ENCODE data around the gene BMPR2. TPM values are rescaled to one million over a fixed set of nuclear protein-coding genes. Genes with fewer than 3 reads are reported as not detected.

The BMPR2 gene
- total and polyA plus RNA-seq, 2 donors (not counting 1 experiment from before 2014, with no cell fraction given): 21.6 to 65.8 TPM

DNA sequence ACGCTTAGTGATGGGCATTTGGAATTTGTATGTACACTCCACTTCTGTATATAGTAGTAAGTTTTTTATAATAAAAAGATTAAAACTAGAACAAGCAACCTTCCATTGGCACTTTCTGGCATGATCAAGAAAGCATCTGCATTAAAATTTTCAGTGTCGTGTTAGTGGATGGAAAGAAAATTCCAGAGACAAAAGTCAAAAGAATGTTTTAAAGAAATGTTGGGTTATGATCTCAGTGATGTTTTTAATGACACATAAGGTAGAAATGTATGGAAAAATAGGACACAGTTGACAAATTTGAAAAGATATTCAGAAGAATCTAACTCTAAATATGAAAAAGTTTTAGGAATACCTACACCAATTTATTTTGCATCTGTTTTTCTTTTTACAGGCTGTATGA, 132.6 kb downstream of the BMPR2 start:
- Histone ChIP-seq H3K27ac (ENCODE audit: insufficient read depth, low read length) (no peak overlapping the region), H3K79me2 (ENCODE audit: control insufficient read depth, insufficient read depth, low read length) (no peaks in the 10 kb centered on the region), H3K4me3 (replicated peaks in 1 of 4; ENCODE audit: control extremely low read depth in 1 of 4, insufficient read depth in 1 of 4, low read depth in 3 of 4, low read length in 4 of 4) (no peak overlapping the region), H3K9me3 (ENCODE audit: control insufficient read depth, insufficient read depth, low read depth, low read length) (no peaks in the 10 kb centered on the region), H3K27me3 (ENCODE audit: control insufficient read depth, insufficient read depth, low read length) (no peaks in the 10 kb centered on the region), H2AFZ (ENCODE audit: low read length) (no peak overlapping the region), H3K9ac (ENCODE audit: insufficient read depth, low read length) (no peak overlapping the region), H3K36me3 (ENCODE audit: control insufficient read depth, insufficient read depth, low read length) (no peaks in the 10 kb centered on the region), H3K4me1 (ENCODE audit: control insufficient read depth, extremely low read depth, insufficient read depth, low read length) (peaks cover 2% of the 10 kb centered on the region), H4K20me1 (ENCODE audit: control insufficient read depth, extremely low read depth, insufficient read depth, low read length) (no peaks in the 10 kb centered on the region), H3K4me2 (ENCODE audit: extremely low read depth, insufficient read depth, low read length) (no peak overlapping the region)
- TF ChIP-seq, protein P1, sequence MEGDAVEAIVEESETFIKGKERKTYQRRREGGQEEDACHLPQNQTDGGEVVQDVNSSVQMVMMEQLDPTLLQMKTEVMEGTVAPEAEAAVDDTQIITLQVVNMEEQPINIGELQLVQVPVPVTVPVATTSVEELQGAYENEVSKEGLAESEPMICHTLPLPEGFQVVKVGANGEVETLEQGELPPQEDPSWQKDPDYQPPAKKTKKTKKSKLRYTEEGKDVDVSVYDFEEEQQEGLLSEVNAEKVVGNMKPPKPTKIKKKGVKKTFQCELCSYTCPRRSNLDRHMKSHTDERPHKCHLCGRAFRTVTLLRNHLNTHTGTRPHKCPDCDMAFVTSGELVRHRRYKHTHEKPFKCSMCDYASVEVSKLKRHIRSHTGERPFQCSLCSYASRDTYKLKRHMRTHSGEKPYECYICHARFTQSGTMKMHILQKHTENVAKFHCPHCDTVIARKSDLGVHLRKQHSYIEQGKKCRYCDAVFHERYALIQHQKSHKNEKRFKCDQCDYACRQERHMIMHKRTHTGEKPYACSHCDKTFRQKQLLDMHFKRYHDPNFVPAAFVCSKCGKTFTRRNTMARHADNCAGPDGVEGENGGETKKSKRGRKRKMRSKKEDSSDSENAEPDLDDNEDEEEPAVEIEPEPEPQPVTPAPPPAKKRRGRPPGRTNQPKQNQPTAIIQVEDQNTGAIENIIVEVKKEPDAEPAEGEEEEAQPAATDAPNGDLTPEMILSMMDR (conservative IDR thresholded peaks at IDR 0.05 in 1 of 2, IDR thresholded peaks at IDR 0.05 in 1 of 2; ENCODE audit: low read depth in 1 of 2, low read length in 2 of 2): no peak
- no peak for TF ChIP-seq EZH2 (IDR thresholded peaks at IDR 0.05; ENCODE audit: low read length, missing control alignments)
- DNase-seq (ENCODE audit: low read depth in 2 of 2): peak in 1 of 2 donors; percentile 49

DNA sequence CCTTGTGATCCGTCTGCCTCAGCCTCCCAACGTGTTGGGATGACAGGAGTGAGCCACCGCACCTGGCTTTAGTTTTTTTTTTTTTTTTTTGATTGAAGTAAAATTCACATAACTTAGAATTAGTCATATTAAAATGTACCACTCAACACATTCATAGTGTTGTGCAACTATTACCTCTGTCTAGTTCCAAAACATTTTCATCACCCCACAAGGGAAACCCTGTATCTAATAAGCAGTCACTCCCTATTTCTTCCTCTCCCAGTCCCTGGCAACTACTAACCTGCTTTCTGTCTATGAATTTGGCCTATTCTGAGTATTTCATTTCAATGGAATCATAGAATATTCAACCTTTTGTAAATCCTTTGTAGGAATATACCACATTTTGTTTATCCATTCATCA, 134.8 kb downstream of the BMPR2 start:
- no peaks in the 10 kb centered on the region for H3K36me3 ChIP-seq (ENCODE audit: control insufficient read depth, insufficient read depth, low read length)
- H3K27ac ChIP-seq (ENCODE audit: insufficient read depth, low read length): no peak overlapping the region
- no peak overlapping the region for H3K9ac ChIP-seq (ENCODE audit: insufficient read depth, low read length)
- H2AFZ ChIP-seq (ENCODE audit: low read length): no peak overlapping the region
- peaks cover 2% of the 10 kb centered on the region for H3K4me1 ChIP-seq (ENCODE audit: control insufficient read depth, extremely low read depth, insufficient read depth, low read length)
- no peak overlapping the region for H3K4me2 ChIP-seq (ENCODE audit: extremely low read depth, insufficient read depth, low read length)
- H3K79me2 ChIP-seq (ENCODE audit: control insufficient read depth, insufficient read depth, low read length): no peaks in the 10 kb centered on the region
- H3K9me3 ChIP-seq (ENCODE audit: control insufficient read depth, insufficient read depth, low read depth, low read length): no peaks in the 10 kb centered on the region
- peak; percentile 31 to 38 for DNase-seq (ENCODE audit: low read depth in 2 of 2)
- no peak overlapping the region for H3K4me3 ChIP-seq (replicated peaks in 1 of 4; ENCODE audit: control extremely low read depth in 1 of 4, insufficient read depth in 1 of 4, low read depth in 3 of 4, low read length in 4 of 4)
- no peaks in the 10 kb centered on the region for H3K27me3 ChIP-seq (ENCODE audit: control insufficient read depth, insufficient read depth, low read length)
- TF ChIP-seq, protein P1 (conservative IDR thresholded peaks at IDR 0.05 in 1 of 2, IDR thresholded peaks at IDR 0.05 in 1 of 2; ENCODE audit: low read depth in 1 of 2, low read length in 2 of 2): no peak
- TF ChIP-seq EZH2 (IDR thresholded peaks at IDR 0.05; ENCODE audit: low read length, missing control alignments): no peak
- H4K20me1 ChIP-seq (ENCODE audit: control insufficient read depth, extremely low read depth, insufficient read depth, low read length): no peaks in the 10 kb centered on the region

DNA sequence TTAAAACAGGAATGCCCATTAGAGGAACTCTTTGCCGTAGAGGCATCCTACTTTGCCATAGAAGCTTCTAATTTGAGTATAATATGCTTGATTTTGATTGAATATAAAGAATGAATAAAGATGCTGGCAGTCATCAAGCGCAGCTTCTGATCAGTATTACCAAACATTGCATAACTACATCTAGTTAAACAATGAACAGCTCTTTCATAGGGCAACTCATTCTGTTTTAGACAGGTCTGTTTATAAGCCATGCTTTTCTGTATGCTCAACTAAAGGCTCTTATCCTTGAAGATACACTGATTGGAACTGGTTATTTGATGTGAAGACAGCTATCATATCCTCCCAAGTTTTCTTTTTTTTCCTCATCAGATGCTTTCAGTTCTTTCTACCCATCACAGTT, 136.0 kb downstream of the BMPR2 start:
- Histone ChIP-seq H3K4me3 (replicated peaks in 1 of 4; ENCODE audit: control extremely low read depth in 1 of 4, insufficient read depth in 1 of 4, low read depth in 3 of 4, low read length in 4 of 4) (no peak overlapping the region), H3K79me2 (ENCODE audit: control insufficient read depth, insufficient read depth, low read length) (no peaks in the 10 kb centered on the region), H4K20me1 (ENCODE audit: control insufficient read depth, extremely low read depth, insufficient read depth, low read length) (no peaks in the 10 kb centered on the region), H3K4me1 (ENCODE audit: control insufficient read depth, extremely low read depth, insufficient read depth, low read length) (peaks cover 2% of the 10 kb centered on the region), H3K27ac (ENCODE audit: insufficient read depth, low read length) (no peak overlapping the region), H2AFZ (ENCODE audit: low read length) (no peak overlapping the region), H3K9me3 (ENCODE audit: control insufficient read depth, insufficient read depth, low read depth, low read length) (no peaks in the 10 kb centered on the region), H3K27me3 (ENCODE audit: control insufficient read depth, insufficient read depth, low read length) (no peaks in the 10 kb centered on the region), H3K36me3 (ENCODE audit: control insufficient read depth, insufficient read depth, low read length) (no peaks in the 10 kb centered on the region), H3K9ac (ENCODE audit: insufficient read depth, low read length) (no peak overlapping the region), H3K4me2 (ENCODE audit: extremely low read depth, insufficient read depth, low read length) (no peak overlapping the region)
- no peak for DNase-seq (ENCODE audit: low read depth in 2 of 2)
- TF ChIP-seq, protein P1 (conservative IDR thresholded peaks at IDR 0.05 in 1 of 2, IDR thresholded peaks at IDR 0.05 in 1 of 2; ENCODE audit: low read depth in 1 of 2, low read length in 2 of 2): no peak
- no peak for TF ChIP-seq EZH2 (IDR thresholded peaks at IDR 0.05; ENCODE audit: low read length, missing control alignments)
